K562 (cell line): ENCODE data around the gene CCDC106. TPM values are rescaled to one million over a fixed set of nuclear protein-coding genes. Genes with fewer than 3 reads are reported as not detected.
A peak's percentile ranks its signal among the peaks of the same experiment; 100 is the strongest.

Experiments used
- ARNT ChIP-seq, 2 experiments: fragments of 450-650 bp; IDR thresholded peaks; 2 replicates each; pipeline ENCODE4 v1.6.1; 2016; ENCODE audit warnings: mild to moderate bottlenecking in 1 of 2
- ATF3 ChIP-seq, 2 experiments: fragments of 450-650 bp in 1 of 2; sonication (generic) in 1 of 2; formaldehyde crosslinking in 1 of 2; IDR thresholded peaks in 1 of 2; conservative IDR thresholded peaks in 1 of 2; 2 replicates each; pipeline versions ENCODE4 v1.6.1 to v1.8.1; 2016 to 2023; ENCODE audit warnings: mild to moderate bottlenecking in 2 of 2, moderate library complexity in 2 of 2, inconsistent platforms in 1 of 2, missing genetic modification reagents in 1 of 2
- CSDE1 ChIP-seq, 2 experiments: fragments of 450-650 bp; IDR thresholded peaks; 2 replicates each; pipeline ENCODE4 v1.6.1; 2016; ENCODE audit warnings: mild to moderate bottlenecking in 1 of 2
- EP400 ChIP-seq: fragments of 450-650 bp; IDR thresholded peaks from 2 replicates; pipeline ENCODE4 v1.6.1; 2017; ENCODE audit warnings: antibody characterized with exemption, mild to moderate bottlenecking, moderate library complexity
- FOXA3 ChIP-seq, 2 experiments: fragments of 450-650 bp in 1 of 2; sonication (generic) in 1 of 2; formaldehyde crosslinking; IDR thresholded peaks in 1 of 2; conservative IDR thresholded peaks in 1 of 2; 2 replicates each; pipeline versions ENCODE4 v1.4.0 to v1.8.0; 2020 to 2022; ENCODE audit warnings: mild to moderate bottlenecking in 2 of 2, missing genetic modification reagents in 1 of 2
- FOXJ3 ChIP-seq: sonication (generic); formaldehyde crosslinking; IDR thresholded peaks from 2 replicates; pipeline ENCODE4 v1.4.0; 2020; ENCODE audit warnings: mild to moderate bottlenecking, missing genetic modification reagents
- FOXK2 ChIP-seq, 2 experiments: fragments of 450-650 bp; IDR thresholded peaks in 1 of 2; conservative IDR thresholded peaks in 1 of 2; 2 replicates each; pipeline ENCODE4 v1.6.1; 2016; ENCODE audit warnings: low read depth in 2 of 2, mild to moderate bottlenecking in 1 of 2
- GABPA ChIP-seq: fragments of 200-800 bp; sonication (Bioruptor generic); conservative IDR thresholded peaks from 2 replicates; pipeline ENCODE4 v1.6.1; 2016; ENCODE audit warnings: low read depth, missing genetic modification characterization, missing compliant biosample characterization
- HDGF ChIP-seq: fragments of 450-650 bp; IDR thresholded peaks from 2 replicates; pipeline ENCODE4 v1.6.1; 2016
- MLX ChIP-seq, 2 experiments: fragments of 450-650 bp in 1 of 2; sonication (generic) in 1 of 2; formaldehyde crosslinking; conservative IDR thresholded peaks; 2 replicates each; pipeline versions ENCODE4 v1.4.0 to v1.8.1; 2020 to 2022; ENCODE audit warnings: mild to moderate bottlenecking in 1 of 2, missing genetic modification reagents in 1 of 2
- NFRKB ChIP-seq: fragments of 450-650 bp; IDR thresholded peaks from 2 replicates; pipeline ENCODE4 v1.6.1; 2016; ENCODE audit warnings: low read depth
- NKRF ChIP-seq: fragments of 450-650 bp; IDR thresholded peaks from 2 replicates; pipeline ENCODE4 v1.6.1; 2016; ENCODE audit warnings: borderline replicate concordance
- SIN3A ChIP-seq, 2 experiments: fragments of 150-350 bp in 1 of 2; IDR thresholded peaks; 2 replicates each; pipeline ENCODE4 v1.6.1; 2011 to 2016; ENCODE audit warnings: borderline replicate concordance in 2 of 2, low read depth in 2 of 2, low read length in 2 of 2, mild to moderate bottlenecking in 2 of 2, moderate library complexity in 2 of 2; ENCODE audit not compliant: control insufficient read depth in 1 of 2
- SIN3B ChIP-seq: fragments of 450-650 bp; IDR thresholded peaks from 2 replicates; pipeline ENCODE4 v1.6.1; 2017; ENCODE audit warnings: low read depth, mild to moderate bottlenecking, moderate library complexity
- SRF ChIP-seq, 2 experiments: fragments of 250-450, 450-650 bp in 1 of 2; sonication (Bioruptor Pico) in 1 of 2; sonication (generic) in 1 of 2; formaldehyde crosslinking; IDR thresholded peaks; 2 replicates each; pipeline versions ENCODE4 v1.5.0 to v1.5.1; 2020 to 2022; ENCODE audit warnings: mild to moderate bottlenecking in 1 of 2, missing genetic modification reagents in 1 of 2
- TAF9B ChIP-seq: fragments of 450-650 bp; IDR thresholded peaks from 2 replicates; pipeline ENCODE4 v1.6.1; 2018; ENCODE audit warnings: mild to moderate bottlenecking; ENCODE audit not compliant: partially characterized antibody
- ZC3H8 ChIP-seq: fragments of 450-650 bp; IDR thresholded peaks from 2 replicates; pipeline ENCODE4 v1.6.1; 2017
- ZMIZ1 ChIP-seq, 2 experiments: fragments of 150-350 bp in 1 of 2; IDR thresholded peaks; 2 replicates each; pipeline ENCODE4 v1.6.1; 2012 to 2016; ENCODE audit warnings: low read depth in 2 of 2, low read length in 2 of 2, mild to moderate bottlenecking in 1 of 2, moderate library complexity in 1 of 2
- ZNF511 ChIP-seq: sonication (generic); formaldehyde crosslinking; IDR thresholded peaks from 2 replicates; pipeline ENCODE4 v1.8.0; 2022; ENCODE audit warnings: mild to moderate bottlenecking, missing genetic modification reagents
- ZNF77 ChIP-seq: fragments of 250-450 bp; sonication (Bioruptor Pico); IDR thresholded peaks from 2 replicates; pipeline ENCODE4 v1.5.0; 2020
- ZSCAN29 ChIP-seq: fragments of 450-650 bp; IDR thresholded peaks from 2 replicates; pipeline ENCODE4 v1.6.1; 2017
- polyA plus RNA-seq, 8 experiments: library from polyadenylated mRNA; depleted of rRNA in 4 of 8; stranded (reverse) in 5 of 8; unstranded in 3 of 8; fragments of >200 nt; fragmentation: Nextera tagmentation in 2 of 8; fragmentation: Illumina TruSeq in 1 of 8; extraction: Ambion mirVana in 2 of 8; extraction: Trizol in 1 of 8; gene quantifications; 2 replicates each; pipeline versions ENCODE4 v1.2.1 to v1.2.3, GENCODE V29; 2011 to 2014; ENCODE audit warnings: inconsistent platforms in 1 of 8, missing spikeins in 1 of 8
- total RNA-seq, 7 experiments: library from RNA; depleted of rRNA in 6 of 7; stranded (reverse); fragments of >200 nt in 6 of 7; fragmentation: Illumina TruSeq in 2 of 7; extraction: Trizol in 2 of 7; gene quantifications; 2 replicates each; pipeline versions ENCODE4 v1.2.1 to v1.2.3, GENCODE V29; 2011 to 2021; ENCODE audit warnings: low replicate concordance in 1 of 7

Gene CCDC106
- total and polyA plus RNA-seq, 9 of the 15 experiments (the other 6 are each of a cell fraction or from before 2014, with no cell fraction given), result 0.10 to 27.5 (median 15.0) TPM; not detected in 1

GRCh38 chr19:55655648-55656040 lies 7.6 kb downstream of the CCDC106 start (continued):
- TF ChIP-seq ARNT (IDR thresholded peaks at IDR 0.05) (0 out of 4 replicates have a peak, but pooled peaks of 1 of the 2 experiments have one; percentile 45), FOXJ3 (CRISPR knock-in tag) (no peak), ZC3H8 (no peak), CSDE1 (IDR thresholded peaks at IDR 0.05) (no peak), SIN3A (IDR thresholded peaks at IDR 0.05; ENCODE audit: borderline replicate concordance in 2 of 2, control insufficient read depth in 1 of 2, low read depth in 2 of 2, low read length in 2 of 2) (0 out of 4 replicates have a peak, but pooled peaks of 1 of the 2 experiments have one; percentile 57), FOXA3 (CRISPR knock-in tag; conservative IDR thresholded peaks at IDR 0.05 in 1 of 2, IDR thresholded peaks at IDR 0.05 in 1 of 2) (no peak), NFRKB (peak; percentile 58; the same call in 1 of the 2 replicates), NKRF (peak; percentile 91), EP400 (peak; percentile 80), ZNF77 (CRISPR knock-in tag) (no peak), ZNF511 (no peak), SIN3B (peak; percentile 71; the same call in 1 of the 2 replicates), ATF3 (IDR thresholded peaks at IDR 0.05) (no peak), ATF3 (CRISPR knock-in tag; conservative IDR thresholded peaks at IDR 0.05) (0 out of 2 replicates have a peak, but pooled peaks have one; percentile 32), HDGF (no peak), GABPA (tag) (peak; percentile 69), ZSCAN29 (no peak), ZMIZ1 (IDR thresholded peaks at IDR 0.05; ENCODE audit: low read depth in 2 of 2, low read length in 2 of 2) (no peak), FOXK2 (conservative IDR thresholded peaks at IDR 0.05 in 1 of 2, IDR thresholded peaks at IDR 0.05 in 1 of 2; ENCODE audit: low read depth in 2 of 2) (0 out of 4 replicates have a peak, but pooled peaks of 1 of the 2 experiments have one; percentile 9), TAF9B (no peak), SRF (CRISPR knock-in tag; IDR thresholded peaks at IDR 0.05) (peak in 1 of 2 experiments; percentile 19; a peak in 1 of 4 replicates), MLX (CRISPR knock-in tag; conservative IDR thresholded peaks at IDR 0.05) (no peak)
